NCI-H2227 (cell line): ENCODE data around the gene CTSC.

Source experiments
- DNase-seq: peaks from one replicate; lab custom pipeline; 2025; ENCODE audit not compliant: unreplicated experiment; lab: John Stamatoyannopoulos, UW

The CTSC gene

GRCh38 chr11:88337181-88337986 lies at the start of gene CTSC:
TSS of gene CTSC (minus strand) at chr11:88337736. CDS start at chr11:88337672, 64 bp downstream.
- DNase-seq = peak; percentile 70

DNA sequence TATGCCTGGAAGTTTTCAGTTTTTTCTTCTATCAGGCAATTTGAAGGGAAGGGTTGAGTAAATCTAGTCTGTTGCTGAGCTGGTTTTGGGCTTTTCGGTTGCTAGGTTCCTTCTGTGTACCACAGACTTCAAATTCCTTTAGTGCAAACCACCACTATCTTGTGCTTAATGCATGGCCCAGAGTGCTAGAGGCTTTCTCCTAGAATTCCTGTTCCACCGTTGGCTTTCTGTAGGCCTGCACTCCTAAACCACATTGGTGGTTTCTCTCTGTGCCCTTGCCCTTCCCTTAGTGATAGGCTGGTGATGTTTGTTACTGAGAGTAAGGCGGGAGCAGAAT lies 47.1 kb upstream of the CTSC start:
- DNase-seq = no peak

DNA sequence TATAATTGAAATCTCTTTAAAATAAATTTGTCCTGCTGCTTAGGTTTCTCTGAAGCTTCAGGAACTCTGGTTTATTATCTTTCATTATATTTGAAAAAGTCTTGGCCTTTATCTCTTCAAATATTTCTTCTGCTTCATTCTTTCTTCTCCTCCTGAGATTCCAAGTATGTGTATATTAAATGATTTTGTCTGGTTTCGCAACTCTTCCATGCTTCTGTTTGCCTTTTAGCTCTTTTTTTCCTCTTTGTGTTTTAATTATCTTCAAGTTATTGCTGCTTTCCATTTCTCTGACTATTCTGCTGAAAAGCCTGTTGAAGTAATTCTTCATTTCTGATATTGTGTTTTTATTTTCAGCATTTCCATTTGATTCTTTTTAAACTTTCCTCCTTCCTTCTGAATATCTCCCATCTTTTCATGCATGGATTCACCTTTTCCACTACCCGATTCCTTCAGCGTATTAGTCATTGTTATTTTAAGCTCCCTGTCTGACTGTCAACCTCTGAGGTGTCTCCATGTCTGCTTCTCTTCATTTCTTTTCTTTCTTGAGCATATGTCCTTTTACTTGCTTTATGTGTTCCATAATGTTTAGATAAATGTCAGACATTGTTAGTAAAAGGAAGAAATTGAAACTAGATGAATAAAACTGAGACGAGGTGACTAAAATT lies 46.6 kb upstream of the CTSC start:
- no peak for DNase-seq

- DNase-seq = no peak
Measured at GRCh38 chr11:88383447-88383846, 45.9 kb upstream of the CTSC start.

DNA sequence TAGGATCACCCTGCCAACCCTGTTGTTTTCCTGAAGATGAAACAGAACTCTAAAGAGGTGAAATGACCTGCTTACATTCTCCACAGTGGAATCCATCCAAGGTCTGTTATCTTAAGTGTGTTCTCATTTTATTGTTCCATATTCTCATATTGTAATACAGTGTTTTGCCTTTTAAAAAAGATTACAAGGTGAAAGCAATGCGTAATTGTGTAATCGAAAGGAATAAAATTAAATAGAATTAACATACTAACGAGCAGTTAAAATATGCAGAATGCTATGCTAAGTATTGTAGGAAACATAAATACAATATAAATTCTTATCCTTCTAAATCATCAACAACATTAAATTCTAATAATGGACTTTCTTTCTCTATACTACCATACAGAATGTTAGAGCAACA lies 41.6 kb upstream of the CTSC start:
- no peak for DNase-seq

DNA sequence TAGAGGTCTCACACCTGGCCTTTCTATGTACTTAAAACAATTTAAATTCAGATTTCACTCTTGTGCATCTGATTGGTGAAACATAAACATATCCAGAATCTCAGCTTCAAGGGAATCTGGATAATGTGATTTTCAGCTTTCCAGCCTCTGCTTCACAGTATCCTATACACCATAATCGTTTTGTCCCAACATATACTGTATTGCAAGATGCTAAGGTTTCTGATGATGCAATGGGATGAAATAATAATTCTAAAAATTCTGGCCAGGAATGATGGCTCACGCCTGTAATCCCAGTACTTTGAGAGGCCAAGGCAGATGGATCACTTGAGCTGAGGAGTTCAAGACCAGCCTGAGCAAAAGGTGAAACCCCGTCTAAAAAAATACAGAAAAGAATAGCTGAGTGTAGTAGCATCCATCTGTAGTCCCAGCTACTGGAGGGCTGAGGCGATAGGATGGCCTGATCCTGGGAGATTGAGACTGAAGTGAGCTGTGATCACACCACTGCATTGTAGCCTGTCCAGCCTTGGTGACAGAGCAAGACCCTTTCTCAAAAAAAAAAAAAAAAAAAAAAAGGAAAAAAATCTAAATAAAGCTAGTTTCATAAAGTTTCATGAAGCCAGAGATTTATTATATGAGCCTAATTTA lies 41.0 kb upstream of the CTSC start:
- DNase-seq = no peak

- DNase-seq = no peak
Measured at GRCh38 chr11:88377646-88378045, 40.1 kb upstream of the CTSC start.

GRCh38 chr11:88377144-88377543 lies 39.6 kb upstream of the CTSC start:
- DNase-seq = no peak

GRCh38 chr11:88375927-88376470 lies 38.5 kb upstream of the CTSC start:
- no peak for DNase-seq

- no peak for DNase-seq
Measured at GRCh38 chr11:88370782-88371181, 33.2 kb upstream of the CTSC start.

DNA sequence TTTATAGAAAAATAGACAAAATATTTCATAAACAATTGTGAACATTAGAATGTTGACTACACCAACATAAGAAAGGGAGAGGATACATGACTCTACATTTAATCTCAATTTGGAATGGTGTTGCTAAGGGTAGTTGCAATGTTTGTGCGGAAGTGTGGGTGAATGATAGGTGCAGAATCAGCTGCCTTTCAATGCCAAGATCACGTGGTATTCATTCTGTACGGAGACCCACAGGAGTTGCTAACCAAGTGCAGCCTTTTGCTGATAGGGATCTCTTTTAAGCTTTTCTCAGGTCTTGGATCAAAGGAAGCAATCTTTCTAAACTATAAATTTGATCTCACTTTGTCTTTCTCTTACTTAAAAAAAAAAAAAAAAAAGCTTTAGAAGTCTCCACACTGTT lies 29.8 kb upstream of the CTSC start:
- no peak for DNase-seq

DNA sequence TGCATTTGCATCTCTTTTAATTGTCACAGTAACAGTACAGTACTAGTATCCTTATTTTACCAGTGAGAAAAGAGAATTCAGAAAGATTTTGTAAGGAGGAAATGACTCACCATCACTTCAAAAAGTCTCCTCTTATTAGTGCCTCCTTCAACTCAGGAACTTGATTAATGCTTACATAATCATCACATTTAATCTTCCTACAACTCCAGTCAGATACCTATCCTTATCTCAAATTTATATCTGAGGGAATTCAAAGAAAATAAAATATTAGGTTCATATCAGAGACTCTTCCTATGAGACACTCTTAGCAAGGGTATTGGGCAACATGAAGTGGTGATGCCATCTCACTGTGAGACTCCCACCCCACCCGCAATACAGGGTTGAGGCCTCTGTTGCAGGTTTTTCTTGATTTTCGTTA lies 26.1 kb upstream of the CTSC start:
- no peak for DNase-seq

GRCh38 chr11:88363004-88363403 lies 25.5 kb upstream of the CTSC start:
- no peak for DNase-seq

- DNase-seq = no peak
Measured at GRCh38 chr11:88360141-88360540, 22.6 kb upstream of the CTSC start.

DNA sequence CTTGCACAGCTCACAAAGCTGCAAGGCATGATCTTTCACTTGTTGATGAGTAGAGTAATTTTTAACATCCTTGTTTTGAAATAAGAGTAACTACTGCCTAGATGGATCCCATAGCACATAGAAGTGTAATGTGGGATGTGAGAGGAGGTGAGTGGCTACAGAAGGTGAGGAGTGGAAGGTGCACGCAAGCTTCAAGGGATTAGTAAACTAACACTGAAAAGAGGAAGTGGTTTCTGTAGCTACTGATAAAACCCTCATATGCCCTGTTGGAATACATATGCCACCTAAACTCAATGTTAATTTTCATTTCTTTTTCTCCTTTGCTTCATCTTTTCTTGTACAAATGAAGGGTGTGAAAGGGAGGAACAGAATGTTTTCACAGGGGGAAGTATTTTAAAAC lies 22.0 kb upstream of the CTSC start:
- DNase-seq = no peak

GRCh38 chr11:88359114-88359513 lies 21.6 kb upstream of the CTSC start:
- DNase-seq = no peak

DNA sequence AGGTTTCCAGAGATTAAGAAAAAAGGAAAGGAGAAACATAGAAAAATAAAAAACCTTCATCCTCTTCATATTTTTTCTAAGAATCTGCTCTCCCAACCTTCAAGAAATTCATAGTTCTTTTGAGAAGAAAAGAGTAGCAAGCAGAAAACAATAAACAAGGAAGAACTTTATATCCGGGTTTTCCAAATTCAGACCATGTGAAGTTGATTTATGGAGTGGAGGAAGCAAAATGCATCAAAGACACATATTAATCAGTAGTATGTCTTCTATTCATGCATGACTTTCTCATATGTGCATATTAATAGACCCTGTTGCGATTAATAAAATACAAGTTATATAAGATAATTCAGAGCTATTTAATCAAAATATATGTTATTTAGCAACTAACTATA lies 20.5 kb upstream of the CTSC start:
- DNase-seq = no peak

DNA sequence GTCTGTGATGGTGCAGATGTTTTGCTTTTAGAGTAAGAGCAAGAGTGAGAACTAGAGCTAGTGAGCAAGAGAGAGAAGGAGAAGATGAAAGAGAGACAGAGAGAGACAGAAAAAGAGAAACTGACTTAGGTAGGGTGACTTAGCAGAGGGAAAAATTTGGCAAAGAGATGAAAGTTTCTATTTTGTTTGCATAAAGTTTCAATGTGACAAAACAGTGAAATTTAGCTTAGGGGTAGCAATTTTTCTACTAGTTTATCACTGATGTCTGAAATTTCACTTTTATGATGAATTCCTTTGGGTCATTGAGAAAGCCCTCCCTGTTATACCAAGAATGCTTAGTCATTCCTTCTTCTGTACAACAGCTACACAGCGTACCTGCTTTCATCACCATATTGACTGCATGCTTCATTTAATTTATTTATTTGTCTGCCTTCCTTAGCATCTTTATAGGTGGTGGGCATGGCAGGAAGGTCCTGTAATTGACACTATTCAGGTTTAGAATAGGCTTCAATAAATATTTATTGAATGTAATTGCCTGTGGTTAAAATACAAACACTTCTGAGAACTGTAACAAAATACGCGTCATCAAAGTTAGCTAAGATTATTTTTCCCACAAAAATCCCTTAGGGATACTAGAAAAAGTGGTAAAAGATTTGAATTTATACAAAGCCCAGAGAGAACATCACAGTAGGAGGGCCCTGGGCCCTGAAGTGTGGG lies 19.9 kb upstream of the CTSC start:
- DNase-seq = no peak

DNA sequence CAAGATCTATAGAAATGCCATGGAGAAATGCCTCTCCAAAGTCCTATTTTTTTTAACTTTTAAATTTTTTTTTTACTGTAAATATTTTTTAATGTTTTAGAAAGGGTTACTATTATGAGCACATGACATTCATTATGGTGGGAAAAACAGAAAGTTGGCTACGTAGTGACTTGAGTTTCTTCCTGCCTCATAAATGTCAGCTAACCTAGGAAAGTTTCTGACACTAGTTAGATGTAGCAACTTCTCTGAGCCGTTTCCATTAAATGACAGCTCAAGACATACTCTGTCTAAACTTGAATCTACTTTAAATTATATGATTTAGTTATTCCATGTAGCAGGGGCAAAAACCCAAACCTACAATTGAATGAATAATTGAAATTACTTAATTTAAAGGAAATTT lies 18.4 kb upstream of the CTSC start:
- DNase-seq = no peak

- no peak for DNase-seq
Measured at GRCh38 chr11:88354912-88355311, 17.4 kb upstream of the CTSC start.

DNA sequence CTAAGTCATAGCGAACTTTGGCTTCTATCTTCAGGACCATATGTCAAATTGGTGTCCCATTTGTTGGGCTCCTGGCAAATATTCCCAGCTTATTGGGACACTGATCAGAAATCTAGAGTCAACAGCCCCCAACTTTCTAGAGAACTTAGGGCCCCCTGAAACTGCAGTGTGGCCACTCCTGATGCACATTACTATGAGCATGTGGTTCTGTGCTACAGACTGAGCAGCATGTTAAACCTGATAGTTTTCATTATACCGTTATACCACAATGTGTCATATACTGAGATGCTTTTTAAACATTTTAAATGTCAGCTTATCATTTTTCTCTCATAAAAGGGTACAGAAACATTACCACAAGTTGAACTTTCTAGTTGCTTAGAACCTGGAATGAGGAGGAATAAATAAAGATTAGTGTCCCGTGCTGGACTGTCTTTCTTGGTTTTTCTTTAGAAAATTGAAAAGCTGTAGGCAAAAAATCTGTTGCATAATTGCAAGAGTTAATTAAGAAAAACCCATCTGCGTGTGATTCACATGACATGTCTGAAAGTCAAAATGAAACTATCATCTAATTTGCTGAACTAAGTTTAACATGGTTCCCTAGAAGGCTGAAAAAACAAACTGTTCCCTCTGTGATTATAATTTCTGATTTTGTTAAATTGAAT lies 16.4 kb upstream of the CTSC start:
- no peak for DNase-seq
